Activated CD4-positive, CD25-positive, alpha-beta regulatory T cell (primary cell): ENCODE measurements around the gene AGAP1.

Experiments used
- DNase-seq, 4 experiments: peaks; one replicate each; lab custom pipeline; 2025; lab: John Stamatoyannopoulos, UW

The AGAP1 gene

DNA sequence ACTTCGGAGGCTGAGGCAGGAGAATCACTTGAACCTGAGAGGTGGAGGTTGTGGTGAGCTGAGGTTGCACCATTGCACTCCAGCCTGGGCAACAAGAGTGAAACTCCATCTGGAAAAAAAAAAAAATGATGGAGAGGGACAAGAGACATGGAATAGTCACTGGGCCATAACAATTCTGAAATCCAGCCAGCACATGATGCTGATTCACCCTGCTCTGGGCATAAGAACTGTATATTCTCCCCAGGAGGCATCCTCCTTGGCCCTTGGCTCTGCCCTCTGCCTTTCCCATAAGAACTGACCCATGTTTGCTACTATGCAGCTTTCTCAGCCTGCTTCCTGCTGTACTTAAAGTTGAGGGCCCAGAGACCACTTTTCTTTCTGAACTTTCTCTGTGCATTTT, 376.7 kb downstream of the AGAP1 start:
- no peak for DNase-seq

DNA sequence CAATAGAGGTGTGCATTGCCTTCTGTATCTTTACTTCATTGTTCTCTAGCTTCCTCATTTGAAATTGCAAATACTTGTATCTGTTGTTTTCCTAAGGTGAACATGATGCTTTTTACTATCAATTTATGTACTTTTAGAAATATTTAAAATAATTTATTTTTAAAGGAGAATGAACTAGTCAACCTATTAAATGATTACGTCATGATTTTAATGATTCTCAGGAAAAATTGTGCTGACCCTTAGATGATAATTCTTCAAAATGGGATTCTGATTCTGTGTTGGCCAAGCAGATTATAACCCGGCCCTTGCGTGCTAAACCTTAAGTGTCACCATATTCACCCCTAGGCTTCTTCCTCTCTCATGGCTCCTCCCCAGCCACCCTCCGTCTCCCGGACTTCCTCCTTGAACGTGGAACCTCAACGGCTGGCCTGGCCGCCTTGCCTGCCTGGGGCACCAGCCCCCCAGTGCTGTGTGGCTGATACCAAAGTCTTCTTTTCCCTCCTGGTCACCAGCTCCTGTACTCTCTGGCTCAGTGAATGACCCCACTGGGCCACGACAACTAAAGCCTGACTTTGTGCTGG, 382.3 kb downstream of the AGAP1 start:
- no peak for DNase-seq

DNA sequence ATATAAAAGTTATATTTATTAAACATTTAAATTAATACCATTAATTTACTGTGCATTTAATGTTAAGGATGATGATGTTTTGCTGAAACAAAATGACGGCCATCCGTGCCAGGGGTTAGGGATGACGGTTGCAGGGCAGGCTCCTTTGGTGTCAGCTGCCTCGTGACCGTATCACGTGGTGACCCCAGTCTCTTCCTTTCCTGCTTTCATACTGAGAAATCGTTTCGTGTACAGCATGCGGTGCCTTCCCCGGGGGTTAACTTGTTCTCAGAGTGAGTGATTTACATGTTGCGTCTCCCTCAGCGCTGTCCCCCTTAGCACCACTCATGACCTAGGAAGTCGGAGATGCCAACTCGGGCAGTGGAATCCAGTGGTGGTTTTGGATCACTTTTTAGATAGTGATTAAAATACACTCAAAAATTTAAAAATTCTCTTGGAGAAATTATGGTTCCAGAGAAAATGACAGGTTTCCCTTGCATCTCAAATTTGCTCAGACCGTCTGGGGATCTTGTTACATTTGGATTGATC, 383.5 kb downstream of the AGAP1 start:
- no peak for DNase-seq

GRCh38 chr2:235879116-235879515, 385.3 kb downstream of the AGAP1 start:
- DNase-seq = no peak

DNA sequence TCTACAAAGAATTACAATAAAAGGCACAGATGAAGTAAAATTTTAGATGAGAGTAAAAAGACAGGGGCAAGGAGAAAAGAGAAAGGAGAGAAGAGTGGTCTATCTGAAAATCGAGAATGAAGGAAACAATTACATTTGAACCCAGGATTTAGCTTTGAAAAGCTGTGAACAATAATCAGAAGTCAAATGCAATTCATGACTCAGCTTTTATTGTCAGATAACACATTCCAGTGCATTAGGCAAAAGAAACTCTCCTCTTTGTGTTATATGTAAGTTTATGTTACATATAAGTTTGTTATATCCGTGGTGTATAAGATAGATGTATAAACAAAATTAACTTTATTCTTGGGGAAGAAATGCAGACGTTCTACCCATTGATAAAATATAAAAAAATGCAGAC, 389.8 kb downstream of the AGAP1 start:
- no peak for DNase-seq

- DNase-seq = no peak
Observed at GRCh38 chr2:235889302-235889630, 395.4 kb downstream of the AGAP1 start.

DNA sequence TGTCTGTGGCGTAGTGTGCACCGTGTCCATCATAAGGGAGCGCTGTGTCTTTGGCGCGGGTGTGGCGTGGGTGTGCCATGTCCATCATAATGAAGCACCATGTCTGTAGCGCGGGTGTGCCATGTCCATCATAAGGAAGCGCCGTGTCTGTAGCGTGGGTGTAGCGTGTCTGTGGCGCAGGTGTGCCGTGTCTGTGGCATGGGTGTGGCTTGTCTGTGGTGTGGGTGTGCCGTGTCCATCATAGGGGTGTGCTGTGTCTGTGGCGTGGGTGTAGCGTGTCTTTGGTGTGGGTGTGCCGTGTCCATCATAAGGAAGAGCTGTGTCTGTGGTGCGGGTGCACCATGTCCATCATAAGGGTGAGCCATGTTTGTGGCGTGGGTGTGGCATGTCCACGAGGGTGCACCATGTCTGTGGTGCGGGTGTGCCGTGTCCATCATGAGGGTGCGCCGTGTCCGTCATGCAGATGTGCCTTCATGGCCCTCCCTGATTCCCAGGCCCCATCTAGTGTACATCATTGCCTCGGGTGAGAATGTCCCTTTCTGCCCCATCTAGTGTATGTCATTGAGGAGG, 399.4 kb downstream of the AGAP1 start:
- no peak for DNase-seq

DNA sequence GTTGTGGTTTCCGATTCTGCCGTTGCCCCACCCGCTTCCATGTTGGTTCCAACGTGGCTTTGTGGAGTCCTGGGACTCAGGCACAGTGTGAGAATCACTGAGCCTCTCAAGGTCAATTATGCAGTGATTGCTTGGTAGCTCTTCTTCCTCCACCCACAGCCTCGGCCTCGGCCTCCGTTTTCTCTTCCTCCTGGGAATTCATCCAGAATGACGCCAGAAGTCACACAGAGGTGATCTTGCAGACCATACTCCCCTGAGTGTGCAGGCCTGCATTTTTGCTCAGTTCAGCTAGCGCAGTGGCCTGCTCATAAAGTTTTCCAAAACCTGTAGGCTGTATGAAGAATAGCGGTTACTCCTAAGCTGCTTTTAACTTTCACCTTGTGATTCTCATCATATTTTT, 401.0 kb downstream of the AGAP1 start:
- DNase-seq = no peak

GRCh38 chr2:235896061-235896460, 402.2 kb downstream of the AGAP1 start:
- no peak for DNase-seq

DNA sequence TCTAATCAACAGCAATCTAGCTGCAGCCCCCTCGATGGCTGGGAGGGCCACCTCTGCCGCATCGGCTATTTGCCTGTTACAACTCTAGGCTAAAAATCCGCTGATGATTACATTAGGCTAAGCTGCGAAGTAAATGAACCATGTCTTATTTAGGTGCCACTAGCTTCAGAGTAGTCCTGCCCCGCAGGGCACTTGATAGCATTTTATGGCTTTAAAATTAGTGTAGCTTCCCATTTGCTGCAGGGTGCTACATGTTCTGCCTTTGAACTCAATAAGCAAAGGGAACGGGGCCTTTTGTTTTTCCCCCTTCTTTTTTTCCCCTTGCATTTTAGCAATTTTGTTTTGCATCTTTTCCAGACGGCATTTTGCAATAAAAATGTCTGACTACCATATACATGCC, 404.1 kb downstream of the AGAP1 start:
- DNase-seq = no peak

- DNase-seq = no peak
Observed at GRCh38 chr2:235898766-235899165, 404.9 kb downstream of the AGAP1 start.

DNA sequence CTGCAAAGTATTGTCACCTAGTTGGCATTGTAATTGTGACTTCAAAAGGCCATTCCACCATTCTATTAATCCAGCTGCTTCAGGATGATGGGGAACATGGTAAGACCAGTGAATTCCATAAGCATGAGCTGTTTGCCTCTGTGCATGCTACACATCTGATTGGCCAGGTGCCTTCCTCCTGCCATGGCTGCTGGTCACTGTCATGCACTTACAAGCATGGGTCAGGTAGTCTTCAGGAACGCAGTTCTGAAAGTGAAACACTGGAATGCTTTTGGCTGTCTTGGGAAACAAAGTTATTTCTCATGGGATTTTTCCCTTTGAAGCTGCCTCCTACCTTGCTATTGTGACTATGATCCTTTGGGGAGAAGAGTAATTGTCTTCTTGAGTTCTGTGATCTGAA, 406.8 kb downstream of the AGAP1 start:
- DNase-seq = no peak

- DNase-seq = no peak
Observed at GRCh38 chr2:235901243-235901642, 407.4 kb downstream of the AGAP1 start.

GRCh38 chr2:235903782-235904584, 410.1 kb downstream of the AGAP1 start:
- DNase-seq = no peak

DNA sequence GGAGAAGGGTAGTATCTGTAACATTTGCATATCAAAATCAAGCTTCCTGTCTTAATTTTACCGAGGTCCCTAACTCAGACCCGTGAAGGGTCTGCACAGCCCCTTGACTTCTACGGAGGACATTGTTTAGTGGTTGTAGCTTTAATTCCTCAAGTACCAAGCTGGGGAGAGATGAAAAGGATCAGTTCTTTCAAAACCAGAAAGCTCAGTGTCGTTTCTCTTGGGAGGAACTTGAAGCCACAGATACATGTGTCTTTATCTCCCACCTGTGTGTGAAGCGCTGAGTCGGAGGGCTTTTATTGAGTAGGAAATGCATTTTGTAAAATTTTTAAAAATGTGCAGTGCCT, 410.7 kb downstream of the AGAP1 start:
- DNase-seq = no peak

DNA sequence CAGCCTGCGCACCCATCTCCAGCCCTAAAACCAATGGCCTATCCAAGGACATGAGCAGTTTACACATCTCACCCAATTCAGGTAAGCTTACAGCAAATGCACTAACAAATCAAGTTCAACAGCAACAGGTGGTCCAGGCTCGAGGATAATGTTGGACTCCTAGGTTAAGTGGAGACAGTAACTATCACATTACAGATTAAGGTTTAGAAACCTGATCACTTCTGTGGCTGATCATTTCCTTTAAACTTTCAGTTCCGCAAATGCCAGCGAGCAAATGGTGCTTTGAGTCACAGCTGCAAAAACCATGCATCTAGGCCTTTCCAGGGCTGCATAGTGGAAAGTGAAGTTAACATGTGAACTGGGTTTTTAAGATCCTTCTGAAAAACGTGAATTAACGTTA, 415.0 kb downstream of the AGAP1 start:
- DNase-seq = no peak

DNA sequence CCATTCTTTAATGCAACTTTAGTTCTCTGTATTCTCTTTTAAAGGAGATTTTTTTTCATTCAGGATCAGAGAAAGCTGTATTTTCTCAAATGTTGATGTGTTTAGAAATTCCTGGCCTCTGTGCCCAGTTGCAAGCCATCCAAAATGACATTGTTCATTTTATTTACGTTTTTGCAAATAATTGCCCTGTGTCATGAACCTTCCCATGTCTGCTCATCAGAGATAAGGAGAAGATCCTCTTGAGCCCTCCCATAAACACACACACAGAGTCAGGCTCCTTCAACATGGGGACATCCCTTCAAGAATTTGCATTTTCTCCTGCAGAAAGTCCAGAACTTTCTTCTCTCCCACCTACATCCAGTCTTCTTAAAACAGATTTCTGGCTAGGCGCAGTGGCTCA, 415.5 kb downstream of the AGAP1 start:
- no peak for DNase-seq

- DNase-seq = no peak
Observed at GRCh38 chr2:235910067-235910466, 416.2 kb downstream of the AGAP1 start.

- DNase-seq = no peak
Observed at GRCh38 chr2:235911125-235911524, 417.3 kb downstream of the AGAP1 start.

- no peak for DNase-seq
Observed at GRCh38 chr2:235911633-235912233, 417.9 kb downstream of the AGAP1 start.

GRCh38 chr2:235914756-235915155, 420.9 kb downstream of the AGAP1 start:
- DNase-seq = no peak

GRCh38 chr2:235917506-235917905, 423.7 kb downstream of the AGAP1 start:
- no peak for DNase-seq

DNA sequence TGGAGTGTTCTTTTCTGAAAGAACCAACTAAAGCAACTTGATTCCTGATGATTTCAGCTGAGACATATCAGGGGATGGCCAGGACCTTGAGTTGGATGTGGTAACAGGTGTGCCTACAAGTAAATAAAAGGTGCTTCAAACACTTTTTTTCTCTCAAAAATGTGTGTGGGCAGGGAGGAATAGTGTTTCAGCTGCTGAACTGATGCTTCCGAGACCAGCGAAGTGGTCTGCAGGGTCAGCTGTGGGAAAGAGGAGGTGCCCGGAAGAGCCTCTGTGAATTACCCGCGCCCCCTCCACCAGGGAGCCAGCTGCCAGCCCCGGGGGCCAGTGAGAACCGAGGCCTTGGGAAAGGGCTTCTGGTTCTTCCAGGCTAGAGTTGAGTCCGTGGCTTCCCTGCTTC, 425.0 kb downstream of the AGAP1 start:
- no peak for DNase-seq
